CD4-positive, alpha-beta T cell treated with Interleukin-4 for 4 hours (primary cell): ENCODE results near the gene PCMT1.
"Not testable (repeated sequence)": the region's sequence is repeated elsewhere in the genome, so short reads cannot be mapped to it uniquely, and the experiment has no call there.

Experiments used
- DNase-seq: peaks from one replicate; pipeline ENCODE4 v3.0.0-alpha.2; 2020

The PCMT1 gene

GRCh38 chr6:149751239-149751638 lies 1.7 kb downstream of the PCMT1 start:
- no peak for DNase-seq

GRCh38 chr6:149751920-149752319 lies 2.4 kb downstream of the PCMT1 start:
- DNase-seq: not testable (repeated sequence)

- DNase-seq: no peak
These were observed 3.2 kb downstream of the PCMT1 start for GRCh38 chr6:149752600-149753373.

- DNase-seq: not testable (repeated sequence)
These were observed 3.8 kb downstream of the PCMT1 start for GRCh38 chr6:149753374-149753637.

- no peak for DNase-seq
These were observed 5.0 kb downstream of the PCMT1 start for GRCh38 chr6:149754548-149754947.

- DNase-seq: no peak
These were observed 6.0 kb downstream of the PCMT1 start for GRCh38 chr6:149755300-149756260.

- no peak for DNase-seq
These were observed 6.7 kb downstream of the PCMT1 start for GRCh38 chr6:149756261-149756636.

- no peak for DNase-seq
These were observed 11.9 kb downstream of the PCMT1 start for GRCh38 chr6:149761438-149761837.

GRCh38 chr6:149763866-149764265 lies 14.3 kb downstream of the PCMT1 start:
- no peak for DNase-seq

- no peak for DNase-seq
These were observed 16.7 kb downstream of the PCMT1 start for GRCh38 chr6:149766156-149766769.

GRCh38 chr6:149769676-149770075 lies 20.1 kb downstream of the PCMT1 start:
- DNase-seq: no peak

- no peak for DNase-seq
These were observed 21.6 kb downstream of the PCMT1 start for GRCh38 chr6:149771185-149771584.

GRCh38 chr6:149771925-149772324 lies 22.4 kb downstream of the PCMT1 start:
- no peak for DNase-seq

GRCh38 chr6:149777624-149778023 lies 28.1 kb downstream of the PCMT1 start:
- DNase-seq: no peak

GRCh38 chr6:149779644-149779963 lies 30.1 kb downstream of the PCMT1 start:
- DNase-seq: no peak

GRCh38 chr6:149781715-149782114 lies 32.2 kb downstream of the PCMT1 start:
- no peak for DNase-seq

- no peak for DNase-seq
These were observed 32.8 kb downstream of the PCMT1 start for GRCh38 chr6:149782337-149782736.

GRCh38 chr6:149783551-149783950 lies 34.0 kb downstream of the PCMT1 start:
- no peak for DNase-seq

GRCh38 chr6:149806127-149806526 lies 56.6 kb downstream of the PCMT1 start:
- DNase-seq: no peak

- DNase-seq: no peak
These were observed 60.3 kb downstream of the PCMT1 start for GRCh38 chr6:149809798-149810197.

GRCh38 chr6:149813351-149813750 lies 63.8 kb downstream of the PCMT1 start:
- DNase-seq: no peak

GRCh38 chr6:149815788-149816187 lies 66.2 kb downstream of the PCMT1 start:
- no peak for DNase-seq

GRCh38 chr6:149820506-149820905 lies 71.0 kb downstream of the PCMT1 start:
- no peak for DNase-seq

GRCh38 chr6:149821492-149821891 lies 72.0 kb downstream of the PCMT1 start:
- no peak for DNase-seq
